HepG2 (cell line): ENCODE measurements around the gene ZNF324B. TPM values are rescaled to one million over a fixed set of nuclear protein-coding genes. Genes with fewer than 3 reads are reported as not detected.

Source experiments
- CENPT ChIP-seq: sonication (generic); formaldehyde crosslinking; IDR thresholded peaks from 2 replicates; pipeline ENCODE4 v1.8.0; 2022; ENCODE audit warnings: low read depth, mild to moderate bottlenecking, moderate library complexity, missing genetic modification reagents
- ETV6 ChIP-seq: sonication (generic); formaldehyde crosslinking; conservative IDR thresholded peaks from 2 replicates; pipeline ENCODE4 v1.4.0; 2020; ENCODE audit warnings: missing genetic modification reagents
- RCOR2 ChIP-seq: IDR thresholded peaks from 2 replicates; pipeline ENCODE4 v1.6.1; 2016; ENCODE audit warnings: missing biosample characterization, missing genetic modification reagents
- REST ChIP-seq, 2 experiments: IDR thresholded peaks; 2 replicates each; pipeline ENCODE4 v1.6.1; 2011 to 2012; ENCODE audit warnings: low read length in 2 of 2, borderline replicate concordance in 1 of 2, low read depth in 1 of 2, mild to moderate bottlenecking in 1 of 2, moderate library complexity in 1 of 2
- SP4 ChIP-seq: sonication (generic); formaldehyde crosslinking; IDR thresholded peaks from 2 replicates; pipeline ENCODE4 v1.8.1; 2023; ENCODE audit warnings: mild to moderate bottlenecking, missing genetic modification reagents
- ZNF407 ChIP-seq: sonication (generic); formaldehyde crosslinking; IDR thresholded peaks from one replicate; pipeline ENCODE4 v1.5.1; 2020; ENCODE audit warnings: mild to moderate bottlenecking, missing genetic modification reagents; ENCODE audit errors: not compliant biosample characterization
- ZNF687 ChIP-seq: sonication (generic); formaldehyde crosslinking; IDR thresholded peaks from 2 replicates; pipeline ENCODE4 v1.5.1; 2020; ENCODE audit warnings: mild to moderate bottlenecking, missing genetic modification reagents, moderate library complexity
- ZNF883 ChIP-seq: sonication (generic); formaldehyde crosslinking; IDR thresholded peaks from 2 replicates; pipeline ENCODE4 v1.5.1; 2020; ENCODE audit warnings: mild to moderate bottlenecking, missing genetic modification reagents; ENCODE audit errors: not compliant biosample characterization
- polyA plus RNA-seq, 8 experiments: library from polyadenylated mRNA; depleted of rRNA in 3 of 8; stranded (reverse) in 7 of 8; unstranded in 1 of 8; fragments of >200 nt; fragmentation: Illumina TruSeq in 4 of 8; extraction: Trizol in 4 of 8; gene quantifications; 2 replicates each; pipeline versions ENCODE4 v1.2.1 to v1.2.3, GENCODE V29; 2011 to 2016; ENCODE audit warnings: low read depth in 4 of 8, missing spikeins in 1 of 8, mixed read lengths in 1 of 8; ENCODE audit not compliant: insufficient read depth in 1 of 8
- total RNA-seq, 5 experiments: library from RNA; depleted of rRNA; stranded (reverse); fragments of >200 nt; fragmentation: Illumina TruSeq; extraction: Trizol; gene quantifications; 2 replicates each; pipeline ENCODE4 v1.2.3, GENCODE V29; 2016; ENCODE audit warnings: low read depth in 1 of 5

ZNF324B gene
- total and polyA plus RNA-seq, 2 of the 13 experiments (the other 11 are each of a cell fraction or from before 2014, with no cell fraction given) = 0.53 to 3.0 TPM

- TF ChIP-seq ZNF687 (CRISPR knock-in tag) (peak; percentile 55), ZNF883 (peak; percentile 28), ETV6 (CRISPR knock-in tag) (peak; percentile 65; the same call in 1 of the 2 replicates), SP4 (peak; percentile 90), RCOR2 (no peak), REST (IDR thresholded peaks at IDR 0.05; ENCODE audit: borderline replicate concordance in 1 of 2, low read depth in 1 of 2, low read length in 2 of 2) (0 out of 4 replicates have a peak, but pooled peaks of 1 of the 2 experiments have one; percentile 32), ZNF407 (CRISPR knock-in tag) (peak; percentile 65), CENPT (peak; percentile 75; the same call in 1 of the 2 replicates)
Measured at GRCh38 chr19:58408152-58409009, 43.0 kb upstream of the ZNF324B start, which contains the start of gene ZNF584 (continued).
